Prostate gland (tissue), 2 donors: Measurements from ENCODE around the gene TNIP2. TPM values are rescaled to one million over a fixed set of nuclear protein-coding genes. Genes with fewer than 3 reads are reported as not detected.

Source experiments
- DNase-seq: peaks from one replicate; pipeline ENCODE4 v3.0.0-alpha.2; 2019; ENCODE audit warnings: low spot score
- H3K27ac ChIP-seq, 2 donors: fragments of 200-600 bp; sonication (generic); 2 replicates each; pipeline ENCODE4 v1.5.1; 2017 to 2019
- H3K27me3 ChIP-seq: fragments of 200-600 bp; sonication (generic); replicated peaks from 2 replicates; pipeline ENCODE4 v1.5.1; 2019; ENCODE audit not compliant: insufficient read depth
- H3K36me3 ChIP-seq, 2 donors: fragments of 200-600 bp; sonication (generic); 1 replicate in 1 of 2; 2 replicates in 1 of 2; pipeline versions ENCODE4 v1.5.1 to v1.8.1; 2017 to 2019
- H3K4me1 ChIP-seq: fragments of 200-600 bp; sonication (generic); replicated peaks from 2 replicates; pipeline ENCODE4 v1.5.1; 2019
- H3K4me3 ChIP-seq, 2 donors: fragments of 200-600 bp; sonication (generic); 2 replicates each; pipeline ENCODE4 v1.5.1; 2017 to 2019
- H3K9me3 ChIP-seq: fragments of 200-600 bp; sonication (generic); 2 replicates; pipeline ENCODE4 v1.5.1; 2017
- CTCF ChIP-seq, 4 experiments: fragments of 200-600 bp in 2 of 4; fragments of 450-650 bp in 2 of 4; sonication (generic) in 2 of 4; IDR thresholded peaks; 1 replicate in 3 of 4; 2 replicates in 1 of 4; pipeline ENCODE4 v1.5.1; 2016 to 2019; ENCODE audit warnings: antibody characterized with exemption in 4 of 4, mild to moderate bottlenecking in 2 of 4, moderate library complexity in 2 of 4
- POLR2A ChIP-seq: fragments of 450-650 bp; IDR thresholded peaks from one replicate; pipeline ENCODE4 v1.6.1; 2016; ENCODE audit warnings: antibody characterized with exemption, mild to moderate bottlenecking
- POLR2AphosphoS5 ChIP-seq: sonication (generic); formaldehyde crosslinking; IDR thresholded peaks from one replicate; pipeline ENCODE4 v1.6.1; 2017; ENCODE audit warnings: antibody characterized with exemption
- WGBS: methylation state at CpG from one replicate; pipeline ENCODE4 v1.1.5; 2018; 5-methylcytosine and 5-hydroxymethylcytosine counted together
- intact Hi-C: fragments of 100-400 bp; cut with DNase I; formaldehyde crosslinking; loops from one replicate; pipeline ENCODE4 v1.14.2; 2022
- total RNA-seq, 2 donors: library from RNA; depleted of rRNA; stranded (reverse); fragments of >200 nt; gene quantifications; one replicate each; pipeline ENCODE4 v1.1.0, GENCODE V29; 2016

The TNIP2 gene, protein sequence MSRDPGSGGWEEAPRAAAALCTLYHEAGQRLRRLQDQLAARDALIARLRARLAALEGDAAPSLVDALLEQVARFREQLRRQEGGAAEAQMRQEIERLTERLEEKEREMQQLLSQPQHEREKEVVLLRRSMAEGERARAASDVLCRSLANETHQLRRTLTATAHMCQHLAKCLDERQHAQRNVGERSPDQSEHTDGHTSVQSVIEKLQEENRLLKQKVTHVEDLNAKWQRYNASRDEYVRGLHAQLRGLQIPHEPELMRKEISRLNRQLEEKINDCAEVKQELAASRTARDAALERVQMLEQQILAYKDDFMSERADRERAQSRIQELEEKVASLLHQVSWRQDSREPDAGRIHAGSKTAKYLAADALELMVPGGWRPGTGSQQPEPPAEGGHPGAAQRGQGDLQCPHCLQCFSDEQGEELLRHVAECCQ
- 10 to 100 TPM; 54.8 to 94.0 TPM for total RNA-seq

- TF ChIP-seq POLR2AphosphoS5 (peak; percentile 15), CTCF (IDR thresholded peaks at IDR 0.05) (peak in 3 of 4 experiments; percentile 30 to 58 (median 56)), POLR2A (peak; percentile 70)
- Histone ChIP-seq H3K9me3 (no peaks in the 10 kb centered on the region), H3K4me3 (peak within 1 kb of the TSS; percentile 73 to 87), H3K4me1 (peaks cover 3% of the 10 kb centered on the region), H3K27me3 (no peaks in the 10 kb centered on the region), H3K36me3 (no peaks in the 10 kb centered on the region), H3K27ac (peak within 1 kb of the TSS; percentile 79 to 87)
- intact Hi-C loops, result loop anchor here (5.0 to 10.0 kb wide), 2 partner anchors 219 to 511 kb away; partner anchors contain the start of genes FAM193A, HAUS3 and POLN
- DNase-seq, result peak; percentile 83
- WGBS, result under 1% methylated on average over 58 of the region's 96 CpGs
Observed at GRCh38 chr4:2755821-2756690, at the start of gene TNIP2. TNIP2 (minus strand) TSS chr4:2756336; CDS start chr4:2756289, 47 bp downstream.

GRCh38 chr4:2804973-2805501 is 48.9 kb upstream of the TNIP2 start:
- H3K27ac ChIP-seq, result no peak overlapping the region
- intact Hi-C loops, result no loop called here
- no peaks in the 10 kb centered on the region for H3K9me3 ChIP-seq
- H3K4me1 ChIP-seq, result peaks cover 33% of the 10 kb centered on the region
- no peaks in the 10 kb centered on the region for H3K27me3 ChIP-seq
- H3K36me3 ChIP-seq, result no peaks in the 10 kb centered on the region
- DNase-seq, result no peak
- H3K4me3 ChIP-seq, result no peak overlapping the region
- no peak for TF ChIP-seq POLR2AphosphoS5
- no peak for TF ChIP-seq POLR2A
- no peak for TF ChIP-seq CTCF (IDR thresholded peaks at IDR 0.05)
- 83% methylated on average over 8 of the region's 13 CpGs for WGBS

DNA sequence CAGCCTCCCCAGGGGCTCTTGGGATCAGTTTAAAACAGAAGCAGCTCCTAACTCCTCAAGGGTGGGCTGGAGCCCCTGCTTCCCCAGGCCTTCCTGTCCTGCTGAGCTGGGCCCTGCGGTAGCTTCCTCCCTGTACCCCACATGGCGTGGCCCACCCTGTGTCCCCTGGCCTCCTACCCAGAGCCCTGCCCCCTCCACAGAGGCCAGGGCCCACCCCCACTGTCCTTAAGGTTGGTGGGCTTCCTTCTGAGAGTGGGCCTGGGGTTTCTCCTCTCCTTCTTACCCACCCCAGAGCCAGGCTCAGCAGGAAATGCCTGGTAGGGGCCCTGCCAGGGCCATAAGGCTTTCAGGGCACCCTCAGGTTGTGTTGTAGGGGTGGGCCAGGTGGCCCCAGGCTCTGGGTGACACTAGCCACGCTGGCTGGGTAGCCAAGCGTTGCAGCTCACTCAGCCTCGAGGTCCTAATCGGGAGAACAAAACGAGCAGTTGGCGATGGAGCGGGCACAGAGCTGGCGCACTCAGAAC is 48.4 kb upstream of the TNIP2 start:
- TF ChIP-seq POLR2AphosphoS5 (no peak), POLR2A (no peak), CTCF (IDR thresholded peaks at IDR 0.05) (no peak)
- DNase-seq, result no peak
- peaks cover 38% of the 10 kb centered on the region for H3K4me1 ChIP-seq
- intact Hi-C loops, result no loop called here
- no peaks in the 10 kb centered on the region for H3K9me3 ChIP-seq
- 86% methylated on average over 9 of the region's 10 CpGs for WGBS
- no peak overlapping the region for H3K27ac ChIP-seq
- H3K27me3 ChIP-seq, result no peaks in the 10 kb centered on the region
- H3K4me3 ChIP-seq, result no peak overlapping the region
- no peaks in the 10 kb centered on the region for H3K36me3 ChIP-seq

DNA sequence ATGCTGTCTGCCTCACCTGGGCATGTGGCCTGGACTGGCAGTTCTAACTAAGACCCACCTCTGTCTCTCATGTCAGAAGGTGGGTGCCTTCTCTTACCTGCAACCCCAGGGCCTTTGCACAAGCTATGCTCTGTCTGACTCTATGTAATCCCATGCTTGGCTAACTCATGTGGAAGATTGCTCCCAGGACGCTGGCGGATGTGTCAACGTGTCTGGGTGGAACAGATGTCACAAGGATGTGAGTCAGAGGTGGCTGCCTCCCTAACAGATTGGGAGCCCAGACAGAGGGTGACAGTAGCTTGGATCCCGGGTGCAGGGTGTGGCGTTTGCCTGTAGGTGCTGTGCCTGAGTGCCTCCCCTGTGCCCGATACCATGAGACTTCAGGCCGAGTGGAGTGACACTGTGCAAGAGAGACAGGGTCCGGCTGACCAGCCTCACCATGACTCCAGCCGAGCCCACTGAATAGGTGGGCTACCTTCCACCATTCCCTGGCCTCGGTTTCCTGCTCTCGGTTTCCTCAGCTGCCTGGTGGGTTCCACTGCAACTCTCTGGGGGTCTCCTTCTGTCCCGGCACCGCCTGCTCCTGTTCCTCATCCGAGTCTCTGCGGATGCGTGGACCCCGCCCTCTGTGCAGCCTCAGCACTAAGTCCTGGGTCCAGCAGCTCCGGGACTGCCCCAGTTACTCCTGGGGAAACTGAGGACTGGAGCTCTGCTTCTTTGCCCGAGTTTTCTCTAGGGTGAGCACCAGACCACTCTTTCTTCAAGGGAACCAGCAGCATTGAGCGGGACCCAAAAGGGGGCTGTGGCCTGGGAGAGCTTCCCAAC is 47.7 kb upstream of the TNIP2 start:
- no peak for DNase-seq

More for the DNA sequence above, 47.7 kb upstream of the TNIP2 start:
- H3K9me3 ChIP-seq, result no peaks in the 10 kb centered on the region
- intact Hi-C loops, result no loop called here
- no peak overlapping the region for H3K27ac ChIP-seq
- WGBS, result 91% methylated on average over 20 of the region's 20 CpGs
- no peaks in the 10 kb centered on the region for H3K27me3 ChIP-seq
- peaks cover 40% of the 10 kb centered on the region for H3K4me1 ChIP-seq
- TF ChIP-seq CTCF (IDR thresholded peaks at IDR 0.05) (no peak), POLR2AphosphoS5 (no peak), POLR2A (no peak)
- H3K4me3 ChIP-seq, result no peak overlapping the region
- H3K36me3 ChIP-seq, result no peaks in the 10 kb centered on the region
